ENCODE measurements around the gene LMO7. TPM values are rescaled to one million over a fixed set of nuclear protein-coding genes. Genes with fewer than 3 reads are reported as not detected.

The LMO7 gene
- total RNA-seq, 3 donors from 2014 or later = 11.0 to 71.3 (median 32.8) TPM

DNA sequence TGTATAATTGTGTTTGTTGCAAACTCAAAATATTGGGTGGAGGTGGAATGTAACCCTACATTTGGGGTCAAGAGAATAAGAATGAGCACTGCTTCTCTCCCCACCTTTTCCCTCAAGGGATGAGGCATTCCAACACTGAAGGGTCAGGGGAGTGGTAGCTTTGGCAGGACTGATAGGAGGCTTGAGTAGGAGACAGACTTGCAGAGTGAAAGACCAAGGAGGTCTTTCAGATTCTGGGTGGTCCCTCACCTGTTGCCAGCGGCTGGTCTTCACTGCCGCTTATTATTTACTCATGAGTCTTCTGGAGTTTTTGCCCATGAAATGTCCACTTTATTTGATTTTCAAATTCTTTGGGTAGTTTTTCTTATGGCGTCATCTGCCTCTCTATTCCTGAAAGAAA is 118.8 kb downstream of the LMO7 start:
- Histone ChIP-seq H3K27me3 (no peaks in the 10 kb centered on the region), H3K36me3 (no peaks in the 10 kb centered on the region), H3K4me3 (no peak overlapping the region), H3K9me3 (no peaks in the 10 kb centered on the region), H3K4me1 (no peaks in the 10 kb centered on the region), H3K27ac (no peak overlapping the region)
- TF ChIP-seq POLR2AphosphoS5 (IDR thresholded peaks at IDR 0.05) = no peak
- TF ChIP-seq, protein P1, sequence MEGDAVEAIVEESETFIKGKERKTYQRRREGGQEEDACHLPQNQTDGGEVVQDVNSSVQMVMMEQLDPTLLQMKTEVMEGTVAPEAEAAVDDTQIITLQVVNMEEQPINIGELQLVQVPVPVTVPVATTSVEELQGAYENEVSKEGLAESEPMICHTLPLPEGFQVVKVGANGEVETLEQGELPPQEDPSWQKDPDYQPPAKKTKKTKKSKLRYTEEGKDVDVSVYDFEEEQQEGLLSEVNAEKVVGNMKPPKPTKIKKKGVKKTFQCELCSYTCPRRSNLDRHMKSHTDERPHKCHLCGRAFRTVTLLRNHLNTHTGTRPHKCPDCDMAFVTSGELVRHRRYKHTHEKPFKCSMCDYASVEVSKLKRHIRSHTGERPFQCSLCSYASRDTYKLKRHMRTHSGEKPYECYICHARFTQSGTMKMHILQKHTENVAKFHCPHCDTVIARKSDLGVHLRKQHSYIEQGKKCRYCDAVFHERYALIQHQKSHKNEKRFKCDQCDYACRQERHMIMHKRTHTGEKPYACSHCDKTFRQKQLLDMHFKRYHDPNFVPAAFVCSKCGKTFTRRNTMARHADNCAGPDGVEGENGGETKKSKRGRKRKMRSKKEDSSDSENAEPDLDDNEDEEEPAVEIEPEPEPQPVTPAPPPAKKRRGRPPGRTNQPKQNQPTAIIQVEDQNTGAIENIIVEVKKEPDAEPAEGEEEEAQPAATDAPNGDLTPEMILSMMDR (IDR thresholded peaks at IDR 0.05) = no peak
- TF ChIP-seq POLR2A (IDR thresholded peaks at IDR 0.05) = no peak
- intact Hi-C loops (cut with DNase I; ENCODE audit: low total_unique reads) = loop anchor here (2.0 kb wide), 1 partner anchor 36 kb away; no protein-coding TSS in a partner anchor
- DNase-seq (ENCODE audit: low spot score in 2 of 2) = no peak

- no peaks in the 10 kb centered on the region for H3K36me3 ChIP-seq
- H3K4me1 ChIP-seq = no peaks in the 10 kb centered on the region
- TF ChIP-seq, protein P1 (IDR thresholded peaks at IDR 0.05) = no peak
- TF ChIP-seq POLR2AphosphoS5 (IDR thresholded peaks at IDR 0.05) (no peak), POLR2A (IDR thresholded peaks at IDR 0.05) (no peak)
- no peaks in the 10 kb centered on the region for H3K9me3 ChIP-seq
- intact Hi-C loops (cut with DNase I; ENCODE audit: low total_unique reads) = no loop called here
- no peak overlapping the region for H3K4me3 ChIP-seq
- DNase-seq (ENCODE audit: low spot score in 2 of 2) = no peak
- H3K27ac ChIP-seq = no peak overlapping the region
- H3K27me3 ChIP-seq = no peaks in the 10 kb centered on the region
These were observed 121.2 kb downstream of the LMO7 start for GRCh38 chr13:75757336-75757735.

DNA sequence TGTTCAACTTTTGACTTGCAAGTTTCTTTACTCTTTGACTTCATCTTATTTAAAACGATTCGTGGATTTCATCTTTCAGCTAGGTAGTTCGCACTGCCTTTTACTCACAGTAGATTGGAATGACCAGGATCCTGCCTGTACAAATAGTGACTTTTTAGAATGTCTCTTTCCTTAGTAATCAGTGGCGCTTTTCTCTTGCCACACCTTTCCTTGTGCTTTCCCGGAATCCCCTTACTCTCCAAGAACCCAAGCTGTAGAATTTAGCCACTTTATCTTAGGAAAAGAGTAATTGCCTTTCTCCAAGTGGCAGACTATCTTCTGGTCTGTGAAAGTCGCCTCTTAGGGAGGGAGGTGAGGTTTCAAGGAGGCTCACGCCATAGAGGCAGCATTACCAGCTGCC is 123.4 kb downstream of the LMO7 start:
- TF ChIP-seq POLR2AphosphoS5 (IDR thresholded peaks at IDR 0.05) = no peak
- TF ChIP-seq POLR2A (IDR thresholded peaks at IDR 0.05) = no peak
- TF ChIP-seq, protein P1 (IDR thresholded peaks at IDR 0.05) = no peak
- H3K4me1 ChIP-seq = no peaks in the 10 kb centered on the region
- intact Hi-C loops (cut with DNase I; ENCODE audit: low total_unique reads) = no loop called here
- no peak overlapping the region for H3K27ac ChIP-seq
- no peak overlapping the region for H3K4me3 ChIP-seq
- H3K9me3 ChIP-seq = no peaks in the 10 kb centered on the region
- DNase-seq (ENCODE audit: low spot score in 2 of 2) = no peak
- no peaks in the 10 kb centered on the region for H3K36me3 ChIP-seq
- H3K27me3 ChIP-seq = no peaks in the 10 kb centered on the region

- Histone ChIP-seq H3K4me1 (no peaks in the 10 kb centered on the region), H3K27ac (peak overlapping the region in 1 of 2 donors; percentile 72)
- intact Hi-C loops (cut with DNase I; ENCODE audit: low total_unique reads) = no loop called here
These were observed 124.2 kb downstream of the LMO7 start for GRCh38 chr13:75760131-75761021.

More at GRCh38 chr13:75760131-75761021, 124.2 kb downstream of the LMO7 start:
- Histone ChIP-seq H3K36me3 (no peaks in the 10 kb centered on the region), H3K27me3 (no peaks in the 10 kb centered on the region), H3K9me3 (no peaks in the 10 kb centered on the region), H3K4me3 (peak overlapping the region in 2 of 3 donors; percentile 28 to 44)
- no peak for DNase-seq (ENCODE audit: low spot score in 2 of 2)
- TF ChIP-seq POLR2A (IDR thresholded peaks at IDR 0.05) (no peak), POLR2AphosphoS5 (IDR thresholded peaks at IDR 0.05) (no peak)
- TF ChIP-seq, protein P1 (IDR thresholded peaks at IDR 0.05) = no peak

Measured in breast epithelium (tissue), 4 donors.